ENCODE data around the gene LMTK3. TPM values are rescaled to one million over a fixed set of nuclear protein-coding genes. Genes with fewer than 3 reads are reported as not detected.
"Not testable (repeated sequence)": the region's sequence is repeated elsewhere in the genome, so short reads cannot be mapped to it uniquely, and the experiment has no call there.

Gene LMTK3
- total and polyA plus RNA-seq, 12 donors = 0.06 to 15.1 (median 2.2) TPM

GRCh38 chr19:48487948-48488347 lies 23.7 kb downstream of the LMTK3 start:
- Histone ChIP-seq H3K4me3 (no peak overlapping the region), H3K27ac (peak overlapping the region in 1 of 5 donors; percentile 37), H3K9me3 (replicated peaks in 1 of 3) (no peaks in the 10 kb centered on the region), H3K4me1 (replicated peaks in 1 of 2) (peaks cover 9 to 15% of the 10 kb centered on the region in 2 donors), H3K27me3 (no peaks in the 10 kb centered on the region), H3K36me3 (replicated peaks in 1 of 2) (no peaks in the 10 kb centered on the region)
- no peak for TF ChIP-seq POLR2A (IDR thresholded peaks at IDR 0.05)
- TF ChIP-seq CTCF (IDR thresholded peaks at IDR 0.05) = no peak
- DNase-seq = peak; percentile 90 to 95 (median 93)
- intact Hi-C loops (cut with DNase I) = no loop called here
- WGBS, 4 donors = 37 to 42% (median 40%) methylated on average over 3 to 8 of the region's 8 CpGs; no CpG with 5 or more reads in 1 of the 4 donors

GRCh38 chr19:48487544-48487943 lies 24.1 kb downstream of the LMTK3 start:
- peaks cover 9 to 16% of the 10 kb centered on the region in 2 donors for H3K4me1 ChIP-seq (replicated peaks in 1 of 2)
- 72 to 77% (median 72%) methylated on average over 5 to 6 of the region's 6 CpGs for WGBS, 4 donors
- H3K27ac ChIP-seq = no peak overlapping the region
- DNase-seq = no peak
- TF ChIP-seq POLR2A (IDR thresholded peaks at IDR 0.05) (no peak), CTCF (IDR thresholded peaks at IDR 0.05) (no peak)
- H3K27me3 ChIP-seq = no peaks in the 10 kb centered on the region
- H3K4me3 ChIP-seq = no peak overlapping the region
- intact Hi-C loops (cut with DNase I) = no loop called here
- H3K36me3 ChIP-seq (replicated peaks in 1 of 2) = no peaks in the 10 kb centered on the region
- no peaks in the 10 kb centered on the region for H3K9me3 ChIP-seq (replicated peaks in 1 of 3)

- H3K27me3 ChIP-seq; H3K9me3 ChIP-seq (replicated peaks in 1 of 3); intact Hi-C loops (cut with DNase I); DNase-seq; H3K27ac ChIP-seq; H3K36me3 ChIP-seq (replicated peaks in 1 of 2); H3K4me3 ChIP-seq: not testable (repeated sequence)
- WGBS, 4 donors = 80 to 94% (median 84%) methylated on average over 8 to 10 of the region's 10 CpGs
- H3K4me1 ChIP-seq (replicated peaks in 1 of 2) = peaks cover 16 to 23% of the 10 kb centered on the region in 2 donors
Measured at GRCh38 chr19:48486706-48487105, 24.9 kb downstream of the LMTK3 start.

GRCh38 chr19:48484931-48485612 lies 26.6 kb downstream of the LMTK3 start:
- H3K4me3 ChIP-seq = no peak overlapping the region
- peaks cover 10 to 24% of the 10 kb centered on the region in 2 donors for H3K4me1 ChIP-seq (replicated peaks in 1 of 2)
- H3K27me3 ChIP-seq = no peaks in the 10 kb centered on the region
- H3K9me3 ChIP-seq (replicated peaks in 1 of 3) = no peaks in the 10 kb centered on the region
- WGBS, 4 donors = 67 to 81% (median 74%) methylated on average over 21 to 37 of the region's 37 CpGs
- no peak for DNase-seq
- no peaks in the 10 kb centered on the region for H3K36me3 ChIP-seq (replicated peaks in 1 of 2)
- TF ChIP-seq POLR2A (IDR thresholded peaks at IDR 0.05) (no peak), CTCF (IDR thresholded peaks at IDR 0.05) (no peak)
- H3K27ac ChIP-seq = no peak overlapping the region
- intact Hi-C loops (cut with DNase I) = no loop called here
